Endothelial cell of umbilical vein (primary cell): ENCODE data around the gene NEK7. TPM values are rescaled to one million over a fixed set of nuclear protein-coding genes. Genes with fewer than 3 reads are reported as not detected.
A peak's percentile ranks its signal among the peaks of the same experiment; 100 is the strongest.
"Not testable (repeated sequence)": the region's sequence is repeated elsewhere in the genome, so short reads cannot be mapped to it uniquely, and the experiment has no call there.

ENCODE experiments used
- BruUV-seq: library from RNA; stranded (reverse); fragments of 400-500 nt; replicated peaks from 2 replicates; lab custom pipeline; 2021; lab: Mats Ljungman, UMichigan
- CTCF ChIA-PET: fragments of 300-600, 350-600 bp; sonication (Branson Sonifier 250); formaldehyde crosslinking; loops from one replicate; lab custom pipeline; 2021; ENCODE audit warnings: antibody characterized with exemption, inconsistent platforms; lab: Charles Lee
- POLR2A ChIA-PET: fragments of 300-600, 350-600 bp; sonication (Branson Sonifier 250); formaldehyde crosslinking; loops from one replicate; lab custom pipeline; 2021; ENCODE audit warnings: antibody characterized with exemption, inconsistent platforms; lab: Charles Lee
- DNase-seq: peaks from one replicate; pipeline ENCODE4 v3.0.0-alpha.2; 2011; ENCODE audit warnings: low read depth, low spot score
- FAIRE-seq: peaks from 2 replicates; lab custom pipeline; 2011; peaks lifted over from hg19 to GRCh38; lab: Jason Lieb, UNC
- H2AFZ ChIP-seq: 2 replicates; pipeline ENCODE4 v1.6.0; 2012; ENCODE audit warnings: low read depth, low read length, control low read depth, inconsistent platforms
- H3K27ac ChIP-seq: 2 replicates; pipeline ENCODE4 v1.5.1; 2011; ENCODE audit warnings: low read depth, mild to moderate bottlenecking, control low read depth, low read length, moderate library complexity; ENCODE audit not compliant: insufficient read depth
- H3K27me3 ChIP-seq, 2 experiments: 2 replicates each; pipeline versions ENCODE4 v1.6.0 to v1.6.1; 2011; ENCODE audit warnings: low read length in 2 of 2, mixed read lengths in 1 of 2; ENCODE audit not compliant: control insufficient read depth in 2 of 2, insufficient read depth in 2 of 2
- H3K36me3 ChIP-seq, 2 experiments: 2 replicates in 1 of 2; 3 replicates in 1 of 2; pipeline ENCODE4 v1.5.1; 2011; ENCODE audit warnings: low read length in 2 of 2, mild to moderate bottlenecking in 1 of 2, moderate library complexity in 1 of 2; ENCODE audit not compliant: control insufficient read depth in 2 of 2, insufficient read depth in 2 of 2; ENCODE audit errors: extremely low read depth in 1 of 2
- H3K4me1 ChIP-seq: 3 replicates; pipeline ENCODE4 v1.5.1; 2011; ENCODE audit warnings: mild to moderate bottlenecking, low read length; ENCODE audit not compliant: control insufficient read depth, insufficient read depth; ENCODE audit errors: extremely low read depth
- H3K4me2 ChIP-seq: 2 replicates; pipeline ENCODE4 v1.6.1; 2011; ENCODE audit warnings: low read length, control low read depth, mixed read lengths; ENCODE audit not compliant: insufficient read depth
- H3K4me3 ChIP-seq, 3 experiments: fragments of 200-600 bp in 1 of 3; sonication (generic), shearing (Covaris generic) in 1 of 3; replicated peaks in 1 of 3; 2 replicates each; pipeline ENCODE4 v1.5.1; 2011 to 2016; ENCODE audit warnings: control low read depth in 3 of 3, low read length in 3 of 3, mild to moderate bottlenecking in 2 of 3, inconsistent platforms in 1 of 3, low read depth in 1 of 3, moderate library complexity in 1 of 3; ENCODE audit not compliant: insufficient read depth in 1 of 3
- H3K79me2 ChIP-seq: 2 replicates; pipeline ENCODE4 v1.6.0; 2012; ENCODE audit warnings: low read length, inconsistent platforms; ENCODE audit not compliant: control insufficient read depth, insufficient read depth
- H3K9ac ChIP-seq: replicated peaks from 2 replicates; pipeline ENCODE3; 2011; ENCODE audit warnings: low read length, control low read depth; ENCODE audit not compliant: insufficient read depth; ENCODE audit errors: extremely low read depth
- H3K9me1 ChIP-seq: replicated peaks from 3 replicates; pipeline ENCODE4 v1.6.0; 2011; ENCODE audit warnings: mild to moderate bottlenecking, low read length; ENCODE audit not compliant: control insufficient read depth, insufficient read depth; ENCODE audit errors: extremely low read depth
- H3K9me3 ChIP-seq: replicated peaks from 2 replicates; pipeline ENCODE4 v1.5.1; 2012; ENCODE audit warnings: low read length, inconsistent platforms; ENCODE audit not compliant: control insufficient read depth, insufficient read depth
- H4K20me1 ChIP-seq: replicated peaks from 2 replicates; pipeline ENCODE3; 2011; ENCODE audit warnings: mild to moderate bottlenecking, low read length; ENCODE audit not compliant: control insufficient read depth, insufficient read depth; ENCODE audit errors: extremely low read depth
- FOS ChIP-seq: IDR thresholded peaks from 2 replicates; pipeline ENCODE4 v1.6.1; 2011; ENCODE audit warnings: mild to moderate bottlenecking, low read length, moderate library complexity, borderline replicate concordance; ENCODE audit not compliant: insufficient read depth
- GATA2 ChIP-seq: IDR thresholded peaks from 2 replicates; pipeline ENCODE4 v1.7.0; 2011; ENCODE audit warnings: low read depth, mild to moderate bottlenecking, moderate library complexity, mixed read lengths, low read length; ENCODE audit not compliant: insufficient read length, insufficient read depth
- MYC ChIP-seq: IDR thresholded peaks from one replicate; pipeline ENCODE4 v1.6.1; 2011; ENCODE audit warnings: mild to moderate bottlenecking, low read depth, low read length
- dilution Hi-C: fragments of 300-500 bp; cut with MboI; formaldehyde crosslinking; loops from one replicate; pipeline ENCODE4 v1.15.0; 2019; ENCODE audit warnings: low sequenced_read_pairs; ENCODE audit not compliant: extremely low pct_ligation_motif_present
- intact Hi-C: fragments of 100-400 bp; cut with micrococcal nuclease; formaldehyde crosslinking; loops from one replicate; pipeline ENCODE4 v1.10.0; 2022
- polyA plus RNA-seq, 4 experiments: library from polyadenylated mRNA; depleted of rRNA in 3 of 4; stranded (reverse) in 3 of 4; unstranded in 1 of 4; fragments of >200 nt; gene quantifications; 2 replicates each; pipeline versions ENCODE4 v1.2.1 to v1.2.3, GENCODE V29; 2011 to 2012; ENCODE audit warnings: missing spikeins in 1 of 4
- total RNA-seq: library from RNA; stranded (reverse); gene quantifications from 2 replicates; pipeline ENCODE4 v1.2.3, GENCODE V29; 2021
- TF ChIP-seq, protein P1 (sequence below), 2 donors: IDR thresholded peaks; 1 replicate in 1 of 2; 2 replicates in 1 of 2; pipeline ENCODE4 v1.5.1; 2011; ENCODE audit warnings: low read length in 2 of 2, mild to moderate bottlenecking in 2 of 2, moderate library complexity in 2 of 2, control low read depth in 1 of 2, inconsistent platforms in 1 of 2, low read depth in 1 of 2; ENCODE audit not compliant: insufficient read depth in 1 of 2; ENCODE audit errors: extremely low read depth in 1 of 2
- TF ChIP-seq, protein P2 (sequence below): IDR thresholded peaks from 2 replicates; pipeline ENCODE4 v1.6.1; 2011; ENCODE audit not compliant: insufficient read depth, insufficient read length

NEK7 gene
- total and polyA plus RNA-seq, 2 donors (not counting 3 experiments of a cell fraction or from before 2014, with no cell fraction given), result 22.6 to 45.7 TPM

DNA sequence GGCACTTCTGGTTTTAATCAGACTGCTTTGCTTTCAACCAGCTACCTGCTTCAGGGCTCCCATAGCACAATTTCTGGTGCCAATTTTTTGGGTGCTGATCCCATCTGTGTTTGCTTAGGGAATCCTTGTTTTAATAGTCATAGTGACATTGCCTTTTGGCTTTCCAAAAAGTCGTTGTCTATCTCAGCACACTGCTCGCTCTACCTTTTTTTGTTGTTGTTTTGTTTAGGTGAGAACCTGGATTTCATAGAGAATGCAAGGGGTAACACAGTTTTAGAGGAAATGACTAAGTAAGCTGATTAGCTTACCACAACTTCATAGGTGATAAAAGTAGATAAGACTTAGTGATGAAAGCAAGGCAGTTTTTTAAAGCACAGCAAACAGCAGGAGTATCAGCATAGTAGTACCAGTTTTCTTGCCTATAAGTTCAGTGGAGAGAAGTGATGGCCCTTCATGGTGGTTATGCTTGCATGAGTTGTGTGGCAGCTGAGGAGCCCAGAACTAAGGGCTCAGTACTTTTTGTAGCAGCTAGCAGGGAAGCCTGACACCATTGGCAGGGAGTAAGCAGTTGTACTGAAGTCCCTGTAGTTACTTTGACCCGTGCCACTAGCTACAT lies 31.3 kb downstream of the NEK7 start:
- no peak for FAIRE-seq
- DNase-seq, result peak; percentile 32
- H3K9me1 ChIP-seq, result no peaks in the 10 kb centered on the region
- TF ChIP-seq GATA2 (peak; percentile 62), MYC (no peak), FOS (no peak)
- TF ChIP-seq, protein P1, sequence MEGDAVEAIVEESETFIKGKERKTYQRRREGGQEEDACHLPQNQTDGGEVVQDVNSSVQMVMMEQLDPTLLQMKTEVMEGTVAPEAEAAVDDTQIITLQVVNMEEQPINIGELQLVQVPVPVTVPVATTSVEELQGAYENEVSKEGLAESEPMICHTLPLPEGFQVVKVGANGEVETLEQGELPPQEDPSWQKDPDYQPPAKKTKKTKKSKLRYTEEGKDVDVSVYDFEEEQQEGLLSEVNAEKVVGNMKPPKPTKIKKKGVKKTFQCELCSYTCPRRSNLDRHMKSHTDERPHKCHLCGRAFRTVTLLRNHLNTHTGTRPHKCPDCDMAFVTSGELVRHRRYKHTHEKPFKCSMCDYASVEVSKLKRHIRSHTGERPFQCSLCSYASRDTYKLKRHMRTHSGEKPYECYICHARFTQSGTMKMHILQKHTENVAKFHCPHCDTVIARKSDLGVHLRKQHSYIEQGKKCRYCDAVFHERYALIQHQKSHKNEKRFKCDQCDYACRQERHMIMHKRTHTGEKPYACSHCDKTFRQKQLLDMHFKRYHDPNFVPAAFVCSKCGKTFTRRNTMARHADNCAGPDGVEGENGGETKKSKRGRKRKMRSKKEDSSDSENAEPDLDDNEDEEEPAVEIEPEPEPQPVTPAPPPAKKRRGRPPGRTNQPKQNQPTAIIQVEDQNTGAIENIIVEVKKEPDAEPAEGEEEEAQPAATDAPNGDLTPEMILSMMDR (IDR thresholded peaks at IDR 0.05; ENCODE audit: extremely low read depth in 1 of 2, insufficient read depth in 1 of 2, low read depth in 1 of 2, low read length in 2 of 2), result no peak
- no peak overlapping the region for H3K27ac ChIP-seq
- dilution Hi-C loops, result no loop called here
- H3K79me2 ChIP-seq, result peaks cover 88% of the 10 kb centered on the region
- intact Hi-C loops, result no loop called here
- no peak overlapping the region for H3K4me3 ChIP-seq
- H3K9me3 ChIP-seq, result no peaks in the 10 kb centered on the region
- H3K27me3 ChIP-seq, result no peaks in the 10 kb centered on the region
- H4K20me1 ChIP-seq, result peaks cover 27% of the 10 kb centered on the region
- H3K4me1 ChIP-seq, result peaks cover 11% of the 10 kb centered on the region
- no peaks in the 10 kb centered on the region for H3K36me3 ChIP-seq
- no TSS peak for BruUV-seq
- CTCF ChIA-PET, result interaction anchor here (1.0 to 1.4 kb wide), 2 partner anchors 10 to 170 kb away, joined by 3 to 4 read pairs; no protein-coding TSS in a partner anchor
- peak overlapping the region; percentile 55 for H3K4me2 ChIP-seq
- no peak overlapping the region for H3K9ac ChIP-seq
- POLR2A ChIA-PET, result no interaction called here
- no peak overlapping the region for H2AFZ ChIP-seq

DNA sequence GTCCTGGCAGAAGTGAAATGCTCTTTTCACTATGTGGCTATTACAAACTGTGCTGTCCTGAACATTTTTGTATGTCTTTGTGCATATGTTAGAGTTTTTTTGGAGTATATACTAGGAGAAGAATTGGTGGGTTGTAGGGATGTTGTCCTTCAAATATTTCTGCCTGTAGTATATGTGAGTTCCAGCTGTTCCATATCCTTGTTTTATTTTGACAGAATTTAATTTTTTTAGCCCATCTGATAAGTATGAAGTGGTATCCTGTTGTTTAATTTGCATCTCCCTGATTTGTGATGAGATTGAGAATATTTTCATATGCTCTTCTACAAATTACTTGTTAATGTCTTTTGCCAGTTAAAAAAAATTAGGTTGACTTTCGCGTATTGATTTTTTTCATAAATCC lies 34.3 kb downstream of the NEK7 start:
- dilution Hi-C loops (no loop called here), intact Hi-C loops (no loop called here)
- FAIRE-seq, result no peak
- Histone ChIP-seq H3K9me1 (no peaks in the 10 kb centered on the region), H2AFZ (no peak overlapping the region), H3K9ac (no peak overlapping the region), H4K20me1 (peaks cover 24% of the 10 kb centered on the region), H3K27me3 (no peaks in the 10 kb centered on the region), H3K36me3 (no peaks in the 10 kb centered on the region), H3K4me1 (peaks cover 11% of the 10 kb centered on the region), H3K27ac (no peak overlapping the region), H3K9me3 (no peaks in the 10 kb centered on the region), H3K79me2 (peaks cover 82% of the 10 kb centered on the region), H3K4me2 (no peak overlapping the region), H3K4me3 (no peak overlapping the region)
- no peak for DNase-seq
- ChIA-PET CTCF (interaction anchor here (1.1 kb wide), 1 partner anchor 35 kb away, joined by 3 read pairs; no protein-coding TSS in a partner anchor), POLR2A (no interaction called here)
- TF ChIP-seq, protein P2, sequence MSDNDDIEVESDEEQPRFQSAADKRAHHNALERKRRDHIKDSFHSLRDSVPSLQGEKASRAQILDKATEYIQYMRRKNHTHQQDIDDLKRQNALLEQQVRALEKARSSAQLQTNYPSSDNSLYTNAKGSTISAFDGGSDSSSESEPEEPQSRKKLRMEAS, result no peak
- TF ChIP-seq FOS, result no peak
- BruUV-seq, result no TSS peak

DNA sequence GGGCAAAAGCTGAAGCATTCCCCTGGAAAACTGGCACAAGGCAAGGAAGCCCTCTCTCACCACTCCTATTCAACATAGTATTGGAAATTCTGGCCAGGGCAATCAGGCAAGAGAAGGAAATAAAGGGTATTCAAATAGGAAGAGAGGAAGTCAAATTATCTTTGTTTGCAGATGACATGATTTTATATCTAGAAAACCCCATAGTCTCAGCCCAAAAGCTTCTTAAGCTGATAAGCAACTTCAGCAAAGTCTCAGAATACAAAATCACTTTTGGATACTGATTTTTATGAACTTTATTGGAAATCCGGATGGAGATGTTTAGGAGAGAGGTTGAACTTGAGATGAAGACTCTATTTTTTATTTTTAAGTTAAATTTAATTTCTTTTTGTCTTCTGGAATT lies 37.1 kb downstream of the NEK7 start:
- DNase-seq, H3K4me2 ChIP-seq, FAIRE-seq, dilution Hi-C loops, POLR2A ChIA-PET, intact Hi-C loops, H2AFZ ChIP-seq, H3K9ac ChIP-seq, H3K4me1 ChIP-seq, H3K27ac ChIP-seq, BruUV-seq, H3K9me3 ChIP-seq, H3K36me3 ChIP-seq, H3K27me3 ChIP-seq, H3K9me1 ChIP-seq, H3K4me3 ChIP-seq: not testable (repeated sequence)
- CTCF ChIA-PET, result interaction anchor here (1.3 kb wide), 1 partner anchor 10 kb away, joined by 3 read pairs; no protein-coding TSS in a partner anchor
- H3K79me2 ChIP-seq, result peaks cover 82% of the 10 kb centered on the region
- peaks cover 18% of the 10 kb centered on the region for H4K20me1 ChIP-seq
